Body of pancreas (tissue), 4 donors: Measurements from ENCODE around the gene ATP8A2.

Source experiments
- CTCF ChIP-seq, 7 experiments: fragments of 450-650 bp in 4 of 7; fragments of 200-600 bp in 3 of 7; sonication (generic) in 3 of 7; IDR thresholded peaks; one replicate each; pipeline ENCODE4 v1.5.1; 2016 to 2019; ENCODE audit warnings: antibody characterized with exemption in 7 of 7
- POLR2A ChIP-seq, 3 donors: fragments of 450-650 bp; IDR thresholded peaks; one replicate each; pipeline ENCODE4 v1.6.1; 2016; ENCODE audit warnings: antibody characterized with exemption in 3 of 3, mild to moderate bottlenecking in 2 of 3

DNA sequence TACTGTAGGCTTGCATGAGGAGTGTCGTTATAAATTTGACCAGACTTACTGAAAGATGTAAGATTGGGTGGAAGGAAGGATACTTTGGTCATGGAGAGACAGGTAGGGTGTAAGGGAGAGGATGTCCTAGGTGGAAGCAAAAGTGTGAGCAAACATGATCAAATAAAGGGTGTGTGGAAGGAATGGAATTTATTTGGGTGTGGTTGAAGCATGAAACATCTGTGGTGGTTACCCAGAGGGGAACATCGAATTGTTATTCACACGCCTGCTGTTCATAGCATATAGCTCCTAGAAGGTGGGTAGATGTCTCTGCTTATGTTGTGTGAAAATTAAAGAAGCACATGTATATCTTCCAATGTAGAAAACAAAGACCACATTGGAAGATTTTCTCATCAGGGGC is 157.7 kb downstream of the ATP8A2 start:
- TF ChIP-seq POLR2A (IDR thresholded peaks at IDR 0.05) (no peak), CTCF (IDR thresholded peaks at IDR 0.05) (no peak)
